HL-60/S4 treated with retinoic acid at 250 ng/mL for 4 days and 3 days (cell line): ENCODE data around the gene ZSCAN25.
"Not testable (repeated sequence)": the region's sequence is repeated elsewhere in the genome, so short reads cannot be mapped to it uniquely, and the experiment has no call there.

Experiments used
- in situ Hi-C: fragments of 300-500 bp; cut with MboI; formaldehyde crosslinking; loops from 2 replicates; pipeline ENCODE4 v1.7.0; 2022; ENCODE audit warnings: low sequenced_read_pairs

The ZSCAN25 gene

DNA sequence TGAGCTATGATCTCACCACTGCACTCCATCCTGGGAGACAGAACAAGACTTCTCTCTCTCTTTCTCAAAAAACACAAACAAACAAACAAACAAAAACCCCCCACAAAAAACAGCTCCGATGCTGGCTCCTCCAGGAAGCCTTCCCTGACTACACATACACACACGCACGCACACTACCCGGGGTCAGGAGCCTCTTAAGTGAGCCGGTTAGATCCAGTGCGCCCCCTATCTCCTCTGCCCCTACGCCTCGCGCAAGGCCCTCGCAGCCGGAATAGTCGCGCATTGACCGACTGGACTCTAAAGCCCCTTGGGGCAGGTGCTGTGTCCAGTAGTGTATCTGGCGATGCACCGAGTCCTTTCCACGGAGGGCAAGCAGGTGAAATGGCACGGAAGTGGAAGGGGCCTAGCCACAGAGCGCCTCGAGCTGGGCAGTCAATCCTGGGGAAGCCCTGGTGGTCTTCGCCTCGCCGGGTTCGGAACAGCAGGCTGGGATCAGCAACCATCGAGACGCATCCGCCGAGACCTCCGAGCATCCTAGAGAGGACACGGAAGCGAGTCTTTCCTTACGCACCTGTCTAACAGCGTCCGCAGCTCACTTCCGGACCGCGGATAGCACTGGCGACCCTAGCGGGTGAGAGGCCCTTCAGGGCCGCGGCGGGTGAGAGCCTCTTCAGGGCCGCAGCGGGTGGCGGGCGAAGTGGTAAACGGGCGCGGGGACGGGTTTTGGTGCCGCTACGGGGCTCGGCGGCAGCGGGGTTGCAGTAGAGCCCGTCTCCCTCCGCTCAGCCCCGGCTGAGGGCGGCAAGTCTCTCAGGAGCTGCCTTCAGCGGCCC, at the start of gene ZSCAN25:
Gene ZSCAN25 (plus strand): TSS at position 588 of the 833 bp plus-strand sequence. CDS start 2,661 bp downstream, outside the sequence.
- in situ Hi-C loops: no loop called here

DNA sequence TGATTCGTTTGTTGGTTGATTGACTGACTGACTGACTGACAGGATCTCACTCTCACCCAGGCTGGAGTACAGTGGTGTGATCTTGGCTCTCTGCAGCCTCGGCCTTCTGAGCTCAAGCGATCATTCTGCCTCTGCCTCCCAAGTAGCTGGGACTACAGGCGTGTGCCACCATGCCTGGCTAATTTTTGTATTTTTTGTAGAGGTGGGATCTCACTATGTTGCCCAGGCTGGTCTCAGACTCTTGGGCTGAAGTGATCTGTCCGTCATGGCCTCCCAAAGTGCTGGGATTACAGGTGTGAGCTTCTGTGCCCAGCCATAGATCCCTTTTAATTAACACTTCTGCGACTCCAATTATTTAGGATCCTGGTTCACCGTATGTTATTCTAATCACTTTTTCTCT, 48.0 kb upstream of the ZSCAN25 start:
- in situ Hi-C loops: not testable (repeated sequence)

- in situ Hi-C loops: no loop called here
Observed at GRCh38 chr7:99571768-99572167, 45.0 kb upstream of the ZSCAN25 start.

- in situ Hi-C loops: no loop called here
Observed at GRCh38 chr7:99573257-99573656, 43.5 kb upstream of the ZSCAN25 start.

DNA sequence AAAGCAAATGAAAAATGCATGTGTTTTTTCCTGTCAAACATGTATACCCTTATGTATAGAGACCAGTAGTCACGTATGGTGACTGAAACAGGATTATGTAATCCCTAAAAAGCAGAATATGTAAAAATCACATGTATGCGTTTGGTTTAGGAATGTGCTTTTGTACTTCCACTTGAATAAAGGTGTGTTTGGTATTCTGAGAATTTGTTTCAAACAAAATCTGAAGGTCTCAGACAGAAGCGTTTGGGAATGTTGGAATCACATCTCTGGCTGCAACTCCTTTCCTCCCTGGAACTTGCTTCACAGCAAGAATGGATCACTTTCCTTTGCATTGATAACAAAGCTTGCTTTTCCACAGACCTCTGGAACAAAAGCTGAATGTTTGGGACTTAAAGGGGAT, 40.5 kb upstream of the ZSCAN25 start:
- in situ Hi-C loops: no loop called here

DNA sequence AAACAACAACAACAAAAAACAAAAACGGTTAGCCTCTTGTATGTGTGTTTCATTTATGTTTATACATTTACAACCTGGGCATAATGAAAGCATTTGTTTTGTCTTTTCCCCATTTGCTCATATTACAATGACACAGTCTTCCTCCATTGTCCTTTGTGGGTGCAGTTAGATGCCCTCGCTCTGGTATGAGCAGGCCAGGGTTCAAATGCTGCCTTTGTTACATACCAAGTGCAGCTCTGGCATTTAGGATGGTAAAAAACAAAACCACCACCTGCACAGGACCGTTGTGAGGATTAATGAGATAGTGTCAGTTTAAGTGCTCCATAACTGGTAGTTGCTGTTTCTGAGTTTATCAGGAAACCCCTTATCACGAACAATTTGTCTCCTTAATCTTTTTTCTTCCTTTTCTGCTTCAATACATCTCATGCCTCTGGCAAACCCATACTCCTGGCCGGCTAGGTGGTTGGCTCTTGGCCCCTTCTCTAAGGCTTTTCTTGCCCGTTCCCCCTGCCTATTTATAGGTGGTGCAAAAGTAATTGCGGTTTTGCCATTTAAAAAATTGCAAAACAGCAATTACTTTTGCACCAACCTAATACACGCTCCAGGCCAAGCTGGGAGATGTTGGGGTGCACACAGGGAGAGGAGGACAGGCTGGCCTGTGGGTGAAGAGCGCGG, 37.3 kb upstream of the ZSCAN25 start:
- in situ Hi-C loops: no loop called here

GRCh38 chr7:99579956-99580777, 36.6 kb upstream of the ZSCAN25 start:
- in situ Hi-C loops: no loop called here

GRCh38 chr7:99580778-99581332, 35.9 kb upstream of the ZSCAN25 start:
- in situ Hi-C loops: not testable (repeated sequence)

- in situ Hi-C loops: no loop called here
Observed at GRCh38 chr7:99588868-99589267, 27.9 kb upstream of the ZSCAN25 start.

DNA sequence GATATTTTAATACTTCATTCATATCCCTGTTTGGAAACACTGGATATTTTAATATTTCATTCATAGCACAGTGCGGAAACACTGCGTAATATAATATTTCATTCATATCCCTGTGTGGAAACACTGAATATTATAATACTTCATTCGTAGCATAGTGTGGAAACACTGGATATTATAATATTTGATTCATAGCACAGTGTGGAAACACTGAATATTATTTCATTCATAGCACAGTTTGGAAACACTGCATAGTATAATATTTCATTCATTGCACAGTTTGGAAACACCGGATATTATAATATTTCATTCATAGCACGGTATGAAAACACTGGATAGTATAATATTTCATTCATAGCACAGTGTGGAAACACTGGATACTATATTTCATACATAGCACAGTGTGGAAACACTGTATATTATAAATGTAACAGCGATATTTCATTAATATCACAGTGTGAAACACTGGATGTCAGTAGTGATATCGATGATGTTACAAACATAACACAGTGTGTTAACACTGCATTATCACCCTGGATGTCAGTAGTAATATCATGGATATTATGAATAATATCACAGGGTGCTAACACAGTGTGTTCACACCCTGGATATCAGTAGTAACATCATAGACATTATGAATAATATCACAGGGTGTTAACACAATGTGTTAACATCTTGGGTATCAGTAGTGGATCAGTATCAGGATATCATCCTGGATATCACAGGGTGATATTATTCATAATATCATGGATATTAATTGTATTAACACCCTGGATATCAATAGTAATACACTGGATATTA, 21.6 kb upstream of the ZSCAN25 start:
- in situ Hi-C loops: no loop called here

GRCh38 chr7:99596408-99596955, 20.3 kb upstream of the ZSCAN25 start:
- in situ Hi-C loops: no loop called here

GRCh38 chr7:99597762-99598501, 18.8 kb upstream of the ZSCAN25 start, which contains the start of gene TMEM225B:
TMEM225B (plus strand) TSS chr7:99598267; CDS start chr7:99604389, 6,122 bp downstream.
- in situ Hi-C loops: no loop called here

DNA sequence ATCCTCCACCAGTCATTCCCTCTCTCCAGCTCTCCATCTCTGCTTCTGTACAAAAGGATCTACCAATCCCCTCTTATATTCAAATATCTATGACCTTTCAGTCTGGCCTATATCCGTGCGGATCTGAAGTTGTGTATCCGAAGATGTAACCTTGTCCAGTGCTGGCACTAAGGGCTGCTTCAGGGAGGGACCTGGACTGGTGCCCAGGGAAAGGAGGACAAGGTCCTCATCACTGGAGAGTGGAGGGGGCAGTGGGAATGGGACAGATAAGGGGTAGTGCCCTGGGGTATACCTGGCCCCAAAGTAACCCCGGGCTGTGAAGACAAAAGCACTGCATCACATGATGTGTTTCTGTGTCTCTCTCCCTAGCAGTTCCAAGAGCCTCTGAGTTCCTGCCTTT, 16.9 kb upstream of the ZSCAN25 start:
- in situ Hi-C loops: no loop called here

DNA sequence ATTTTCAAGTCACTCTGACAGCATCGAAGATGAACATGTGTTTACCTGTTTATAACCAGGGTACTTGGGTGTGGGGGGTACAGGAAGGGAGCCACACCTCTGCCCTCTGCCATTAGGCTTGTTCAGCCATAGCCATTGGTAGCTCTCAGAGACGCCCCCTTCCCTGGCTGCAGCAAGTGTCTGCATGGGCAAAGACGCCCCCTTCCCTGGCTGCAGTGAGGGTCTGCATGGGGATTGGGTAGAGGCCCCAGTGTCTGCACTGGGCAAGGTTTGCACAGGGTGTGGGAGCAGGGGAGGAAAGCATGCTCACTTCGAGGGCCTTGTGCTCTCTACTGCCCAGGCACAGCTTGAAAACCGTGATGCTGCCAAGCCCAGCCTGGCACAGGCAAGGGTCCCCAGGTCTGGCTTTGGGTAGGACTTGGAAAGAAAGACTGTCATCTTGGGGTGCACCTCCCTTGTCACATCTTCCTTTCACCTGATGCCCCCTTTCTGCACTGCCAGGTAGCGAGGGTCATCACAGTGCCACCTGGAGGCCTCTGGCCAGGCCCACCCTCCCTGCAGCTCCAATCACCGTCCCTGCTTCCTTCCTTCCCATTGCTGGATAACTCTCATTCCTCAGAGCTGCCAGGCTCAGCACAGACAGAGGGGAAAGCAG, 15.0 kb upstream of the ZSCAN25 start:
- in situ Hi-C loops: no loop called here

DNA sequence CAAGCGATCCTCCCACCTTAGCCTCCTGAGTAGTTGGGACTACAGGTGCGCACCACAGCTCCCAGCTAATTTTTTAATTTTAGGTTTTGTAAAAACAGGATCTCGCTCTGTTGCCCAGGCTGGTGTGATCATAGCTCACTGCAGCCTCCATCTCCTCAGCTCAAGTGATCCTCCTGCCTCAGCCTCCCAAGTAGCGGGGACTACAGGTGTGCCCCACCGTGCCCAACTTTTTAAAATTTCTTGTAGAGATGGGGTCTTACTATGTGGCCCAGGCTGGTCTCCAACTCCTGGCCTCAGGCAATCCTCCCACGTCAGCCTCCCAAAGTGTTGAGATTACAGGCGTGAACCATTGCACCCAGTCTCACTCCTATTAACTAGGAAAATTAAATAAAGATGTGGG, 11.2 kb upstream of the ZSCAN25 start:
- in situ Hi-C loops: no loop called here

DNA sequence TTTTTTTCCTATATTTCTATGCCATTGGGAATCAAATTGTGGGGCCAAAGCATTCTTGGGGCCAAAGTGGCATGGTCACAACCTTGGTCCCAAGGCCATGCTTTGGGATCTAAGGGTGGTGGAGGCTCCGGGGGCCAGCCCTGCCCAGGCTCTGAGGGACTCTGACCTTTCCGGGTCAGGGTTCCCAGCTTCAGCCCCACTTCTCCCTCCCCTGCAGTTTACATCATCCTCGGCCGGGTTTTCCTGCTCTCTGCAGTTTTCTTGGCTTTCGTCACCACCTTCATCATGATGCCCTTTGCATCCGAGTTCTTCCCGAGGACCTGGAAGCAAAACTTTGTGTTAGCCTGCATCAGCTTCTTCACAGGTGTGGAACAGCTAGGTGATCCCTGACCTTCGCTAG, 10.2 kb upstream of the ZSCAN25 start:
- in situ Hi-C loops: no loop called here

GRCh38 chr7:99607548-99607947, 9.2 kb upstream of the ZSCAN25 start:
- in situ Hi-C loops: no loop called here

GRCh38 chr7:99614495-99614894, 2.3 kb upstream of the ZSCAN25 start:
- in situ Hi-C loops: no loop called here

GRCh38 chr7:99615989-99616358, 772 bp upstream of the ZSCAN25 start:
- in situ Hi-C loops: no loop called here
